NCI-H146 (cell line): Measurements from ENCODE around the gene APOBEC2.

Experiments
- DNase-seq: peaks from one replicate; lab custom pipeline; 2025; lab: John Stamatoyannopoulos, UW

APOBEC2 gene

DNA sequence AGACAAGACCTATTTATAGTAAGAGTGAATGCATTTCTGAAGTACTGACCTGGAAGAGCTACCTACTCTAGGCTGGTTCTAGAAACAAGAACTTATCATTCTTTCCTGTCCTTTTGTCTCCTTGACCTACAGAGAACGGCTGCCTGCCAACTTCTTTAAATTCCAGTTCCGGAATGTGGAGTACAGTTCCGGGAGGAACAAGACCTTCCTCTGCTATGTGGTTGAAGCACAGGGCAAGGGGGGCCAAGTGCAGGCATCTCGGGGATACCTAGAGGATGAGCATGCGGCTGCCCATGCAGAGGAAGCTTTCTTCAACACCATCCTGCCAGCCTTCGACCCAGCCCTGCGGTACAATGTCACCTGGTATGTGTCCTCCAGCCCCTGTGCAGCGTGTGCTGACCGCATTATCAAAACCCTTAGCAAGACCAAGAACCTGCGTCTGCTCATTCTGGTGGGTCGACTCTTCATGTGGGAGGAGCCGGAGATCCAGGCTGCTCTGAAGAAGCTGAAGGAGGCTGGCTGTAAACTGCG lies 8.3 kb downstream of the APOBEC2 start:
- DNase-seq: no peak

DNA sequence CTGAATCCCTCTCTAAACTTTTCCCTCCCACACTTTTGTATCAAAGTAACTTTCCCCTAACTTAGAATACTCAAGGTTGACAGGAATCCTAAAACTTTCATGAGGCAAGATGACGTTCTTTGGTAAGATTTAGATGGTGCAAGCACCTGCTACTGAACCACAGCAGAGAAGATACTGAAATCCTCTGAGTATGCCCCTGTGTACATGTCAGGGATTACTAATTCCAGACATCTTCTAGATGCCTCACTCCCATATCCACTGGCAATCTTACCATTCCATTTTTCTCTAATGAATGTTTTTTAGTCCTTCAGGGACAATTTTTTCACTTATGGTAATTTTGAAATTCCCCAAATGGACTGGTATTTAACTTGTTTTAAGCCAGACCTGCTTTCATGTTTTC lies 9.1 kb downstream of the APOBEC2 start:
- DNase-seq: no peak

DNA sequence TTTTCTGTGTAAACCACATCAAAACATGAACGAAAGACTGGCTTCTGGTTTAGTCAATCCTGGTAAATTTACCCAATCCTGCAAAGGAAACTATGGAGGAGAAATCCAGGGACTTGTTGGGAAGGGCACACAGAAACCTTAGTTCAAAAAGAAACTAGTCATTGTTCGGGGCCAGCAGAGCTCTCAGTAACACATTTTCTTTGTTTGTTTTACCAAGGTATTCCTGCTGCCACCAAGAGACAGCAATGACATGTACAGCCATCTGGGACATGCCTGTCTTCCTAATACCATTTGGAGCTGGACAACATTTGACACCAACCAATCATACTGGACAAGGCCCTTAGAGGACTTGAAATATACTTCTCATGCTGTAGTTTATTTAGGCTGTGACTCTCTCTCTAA lies 10.9 kb downstream of the APOBEC2 start:
- DNase-seq: no peak

DNA sequence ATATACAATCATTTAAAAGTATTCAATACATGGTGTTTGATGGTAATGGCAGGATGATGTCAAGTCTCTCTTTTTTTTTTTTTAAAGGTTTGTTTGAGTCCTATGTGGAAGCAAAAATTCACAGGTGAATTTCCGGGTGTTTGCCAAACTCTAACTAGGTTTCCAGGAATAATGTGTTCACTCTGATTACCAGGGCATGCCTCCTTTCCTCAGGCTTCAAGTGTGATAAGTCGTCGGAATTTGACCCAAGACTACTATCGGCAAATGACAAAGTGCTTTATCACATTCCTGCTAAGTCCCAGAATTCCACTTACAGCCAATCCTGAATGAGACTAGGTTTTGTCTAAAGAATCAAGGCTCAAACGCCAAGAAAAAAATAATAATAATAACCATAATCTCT lies 11.8 kb downstream of the APOBEC2 start:
- no peak for DNase-seq

DNA sequence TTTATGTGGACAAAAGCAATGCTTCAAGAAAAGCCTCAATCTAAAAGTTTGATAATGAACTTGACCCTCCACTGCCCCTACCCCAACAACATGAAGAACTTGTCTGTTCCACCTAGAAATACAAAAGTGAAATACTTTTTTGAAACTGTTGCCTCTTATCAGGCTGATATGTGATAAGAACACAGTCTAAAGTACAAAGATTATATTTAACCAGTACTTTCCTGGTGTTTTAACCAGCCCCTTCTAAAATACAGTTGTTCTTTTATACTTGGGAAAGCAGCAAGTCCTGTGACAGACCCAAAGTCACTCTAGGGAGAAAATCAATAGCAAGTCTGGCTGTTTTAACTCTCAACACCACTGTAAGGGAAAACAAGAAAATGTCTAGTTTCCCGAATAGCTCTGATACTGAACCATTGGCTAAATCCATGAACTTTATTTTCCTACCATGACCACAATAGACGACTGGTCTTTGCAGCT lies 12.6 kb downstream of the APOBEC2 start:
- DNase-seq: no peak

DNA sequence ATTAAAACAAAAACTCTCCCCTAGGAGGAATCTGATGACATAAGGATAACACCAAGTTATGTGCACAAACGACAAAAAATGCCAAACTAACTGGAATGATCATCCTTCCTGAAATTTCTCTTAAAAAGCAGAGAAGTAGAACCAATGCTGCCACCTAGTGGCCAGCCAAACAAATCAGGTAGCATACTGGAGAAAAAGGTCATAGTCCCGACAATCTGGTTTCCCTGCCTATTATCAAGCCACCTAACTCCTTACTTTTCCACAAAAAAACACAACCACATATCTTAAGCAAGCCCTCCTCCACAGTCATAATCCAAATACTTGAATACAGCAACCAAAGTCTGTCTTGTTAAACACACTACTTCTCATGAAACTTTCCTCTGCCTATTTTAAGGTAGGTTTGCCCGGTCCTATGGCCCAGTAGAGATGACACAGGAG lies 13.9 kb downstream of the APOBEC2 start:
- peak; percentile 84 for DNase-seq

DNA sequence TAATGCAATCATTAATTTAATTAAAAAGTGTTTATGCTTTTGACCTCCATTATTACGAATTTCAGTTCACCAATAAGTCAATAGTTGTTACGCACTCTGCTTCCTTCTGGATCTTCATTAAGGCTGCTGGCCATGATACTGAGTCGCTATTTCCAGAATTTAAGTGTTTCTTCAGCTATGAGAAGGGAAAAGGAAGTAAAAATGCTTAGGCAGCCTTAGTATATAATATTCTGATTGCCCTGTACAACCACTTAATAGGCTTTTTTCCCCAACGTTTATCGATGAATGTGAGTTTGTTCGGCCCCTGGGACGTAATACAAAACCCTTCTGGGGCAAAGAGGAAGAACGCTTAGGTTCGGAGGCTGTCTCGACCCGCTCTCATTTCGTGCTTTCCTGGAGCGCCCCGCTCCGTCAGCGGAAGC lies 18.5 kb downstream of the APOBEC2 start:
- no peak for DNase-seq

DNA sequence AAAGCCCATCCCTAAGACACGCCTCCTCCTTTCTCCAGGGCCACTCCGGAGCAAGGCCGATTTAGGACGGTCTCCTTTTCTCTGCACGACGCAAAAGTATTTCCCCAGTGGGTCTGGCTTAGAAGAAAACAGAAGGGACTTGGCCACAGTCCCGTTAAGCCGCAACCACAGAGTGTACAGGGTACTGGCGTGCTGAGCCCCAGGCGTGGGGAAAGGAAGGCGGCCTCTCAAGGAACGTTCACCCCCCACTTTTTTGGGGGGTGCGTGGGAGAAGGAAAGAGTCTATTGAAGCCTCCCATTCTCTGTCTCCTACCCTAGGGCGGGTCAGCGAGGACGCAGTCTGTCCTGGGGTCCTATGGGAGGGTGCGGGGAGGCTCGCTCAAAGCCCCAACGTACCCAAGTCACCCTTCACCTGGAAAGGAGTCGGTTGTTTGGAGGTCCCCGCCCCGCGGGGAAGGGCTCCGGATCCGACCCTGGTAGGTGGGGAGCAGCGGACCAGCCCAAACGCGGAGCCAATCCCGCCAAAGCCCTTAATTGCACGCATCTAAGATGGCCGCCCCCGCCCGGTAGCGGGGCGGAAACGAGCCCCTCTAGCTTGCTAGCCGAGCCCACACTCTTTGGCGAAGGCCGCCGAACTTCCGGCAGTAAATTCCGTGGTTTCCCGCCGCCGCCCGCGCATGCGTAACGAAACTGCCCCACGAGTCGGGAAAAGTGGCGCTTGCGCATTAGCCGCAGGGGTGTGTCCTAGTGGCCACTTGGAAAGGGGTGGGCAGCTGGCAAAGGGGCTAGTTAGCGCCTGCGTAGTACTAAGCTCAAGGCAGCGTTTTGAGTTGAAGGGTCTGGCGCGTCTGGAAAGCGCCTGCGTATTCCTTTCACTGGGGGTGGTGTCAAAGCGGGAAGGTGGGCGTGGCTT lies 19.2 kb downstream of the APOBEC2 start, which contains the start of gene OARD1:
Gene OARD1, minus strand, starts transcription at position 434 of the 913 bp plus-strand sequence. CDS start 722 bp downstream, outside the sequence.
- peak; percentile 100 for DNase-seq

DNA sequence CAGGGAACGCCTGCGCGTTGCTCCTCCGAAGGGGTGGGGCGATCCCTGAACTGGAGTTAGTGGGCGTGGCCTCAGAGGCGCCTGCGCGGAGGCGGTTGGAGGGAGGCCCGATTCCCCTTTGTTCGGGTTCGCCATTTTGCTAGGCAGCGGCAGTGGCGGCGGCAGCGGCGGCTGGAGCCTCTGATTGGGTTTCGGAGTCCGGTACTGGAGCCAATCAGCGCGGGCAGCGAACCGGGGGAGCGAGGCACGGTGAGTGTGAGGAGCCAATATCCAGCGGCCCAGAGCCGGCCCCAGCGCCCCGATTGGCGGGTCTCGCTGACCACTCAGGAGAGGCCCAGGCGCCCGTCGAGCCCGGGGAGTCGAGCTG lies 19.8 kb downstream of the APOBEC2 start, which contains the start of gene NFYA:
Gene NFYA, plus strand, starts transcription at position 139 of the 367 bp plus-strand sequence. CDS start 6,116 bp downstream, outside the sequence.
- DNase-seq: no peak

DNA sequence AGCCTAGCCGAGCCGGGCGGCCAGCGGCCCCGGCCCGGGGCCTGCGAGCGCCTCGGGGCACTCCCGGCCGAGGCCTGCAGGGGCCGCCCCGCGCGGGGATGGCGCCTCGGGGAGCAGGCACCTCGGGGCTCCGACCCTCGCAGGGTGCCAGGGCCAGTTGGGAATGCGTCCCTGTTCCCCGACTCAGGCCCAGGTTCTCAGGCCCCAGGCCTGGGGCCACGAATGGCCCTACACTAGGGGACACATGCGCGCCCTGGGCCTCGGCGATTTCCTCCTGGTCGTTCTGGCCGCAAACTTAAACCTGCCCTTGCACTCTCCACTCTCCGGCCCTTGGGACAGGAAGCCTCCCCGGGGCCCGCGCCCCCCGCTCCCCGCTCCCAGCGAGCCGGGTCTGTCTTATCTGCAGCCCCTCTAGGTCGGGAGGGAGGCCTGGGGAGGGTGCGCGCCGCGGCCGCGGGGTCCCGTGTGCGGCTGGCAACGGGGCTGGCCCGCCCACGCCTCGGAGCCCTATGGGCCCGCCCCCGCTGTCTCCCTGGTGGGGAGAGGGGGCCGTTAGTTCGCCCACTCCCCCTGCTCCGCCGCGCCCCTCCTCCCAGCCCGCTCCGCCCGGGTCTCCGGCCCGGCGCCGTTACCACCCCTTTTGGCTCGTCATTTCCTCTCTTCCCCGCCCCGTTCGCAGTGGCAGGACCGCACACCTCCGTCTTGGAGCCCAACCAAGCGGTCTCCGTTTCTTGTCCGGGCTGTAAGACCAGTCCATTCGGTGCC lies 20.4 kb downstream of the APOBEC2 start:
- DNase-seq: peak; percentile 92

DNA sequence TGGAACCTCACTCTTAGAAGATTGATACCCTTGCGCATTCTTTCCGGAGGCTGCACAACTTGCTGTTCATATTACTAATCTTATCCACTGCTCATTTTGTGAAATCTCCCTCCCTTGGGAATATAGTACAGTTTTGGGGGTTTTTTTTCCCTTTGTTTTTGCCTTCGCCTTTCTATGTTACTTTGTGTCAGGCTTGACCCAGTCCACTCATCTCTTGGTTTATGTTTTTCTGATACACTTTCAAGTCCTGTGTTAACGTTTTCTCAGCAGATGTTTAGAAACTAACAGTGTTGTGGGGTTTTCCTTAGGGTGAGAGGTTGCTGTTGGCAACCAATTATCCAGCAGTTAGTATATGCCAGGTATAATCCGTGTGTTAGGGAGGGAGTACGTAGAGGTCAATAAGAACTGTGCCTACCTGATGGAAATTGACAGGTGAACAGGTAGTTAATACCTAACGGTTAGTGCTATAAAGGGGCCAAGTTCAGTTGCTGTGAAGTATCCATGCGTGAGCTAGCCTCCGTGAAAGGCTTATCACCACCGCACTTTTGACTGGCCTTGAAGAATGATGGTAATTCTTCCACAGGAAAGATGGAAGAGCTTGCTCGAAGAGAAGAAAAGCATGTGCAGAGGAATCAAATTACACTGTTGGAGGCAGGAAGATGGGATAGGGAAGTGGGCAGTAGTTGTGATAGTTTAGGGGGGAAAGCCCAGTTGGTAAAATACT lies 21.1 kb downstream of the APOBEC2 start:
- peak; percentile 39 for DNase-seq

DNA sequence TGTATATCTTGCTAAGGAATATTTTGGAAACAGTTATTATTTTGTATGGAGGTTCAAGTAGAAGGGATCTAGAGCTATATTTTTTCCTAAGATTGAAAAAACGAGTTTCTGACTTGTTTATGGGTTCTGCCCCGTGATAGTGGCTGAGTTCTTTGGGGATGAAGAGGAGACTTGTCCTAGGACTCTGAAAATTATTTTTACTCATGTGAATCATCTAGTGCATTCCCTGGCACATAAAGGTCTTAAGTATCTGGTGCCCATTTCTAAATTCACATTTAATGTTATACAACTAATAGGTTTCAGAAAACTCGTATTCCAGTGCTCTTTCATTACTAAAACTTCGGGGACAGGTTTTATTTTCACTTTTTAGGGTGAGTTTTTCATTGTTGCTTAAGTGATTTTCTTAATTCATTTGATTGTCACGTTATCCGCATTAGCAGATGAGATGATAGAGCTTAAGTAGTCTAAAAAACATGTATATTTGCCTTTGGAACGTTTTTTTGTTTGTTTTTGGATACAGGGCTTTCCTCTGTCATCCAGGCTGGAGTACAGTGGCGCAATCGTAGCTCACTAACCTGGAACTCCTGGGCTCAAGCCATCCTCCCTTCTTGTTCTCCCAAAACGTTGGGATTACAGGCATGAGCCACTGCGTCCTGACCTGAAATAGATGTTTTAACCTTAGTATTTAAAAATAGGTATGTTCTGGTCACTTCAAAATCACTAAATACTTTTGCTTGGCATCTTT lies 21.9 kb downstream of the APOBEC2 start:
- DNase-seq: no peak

DNA sequence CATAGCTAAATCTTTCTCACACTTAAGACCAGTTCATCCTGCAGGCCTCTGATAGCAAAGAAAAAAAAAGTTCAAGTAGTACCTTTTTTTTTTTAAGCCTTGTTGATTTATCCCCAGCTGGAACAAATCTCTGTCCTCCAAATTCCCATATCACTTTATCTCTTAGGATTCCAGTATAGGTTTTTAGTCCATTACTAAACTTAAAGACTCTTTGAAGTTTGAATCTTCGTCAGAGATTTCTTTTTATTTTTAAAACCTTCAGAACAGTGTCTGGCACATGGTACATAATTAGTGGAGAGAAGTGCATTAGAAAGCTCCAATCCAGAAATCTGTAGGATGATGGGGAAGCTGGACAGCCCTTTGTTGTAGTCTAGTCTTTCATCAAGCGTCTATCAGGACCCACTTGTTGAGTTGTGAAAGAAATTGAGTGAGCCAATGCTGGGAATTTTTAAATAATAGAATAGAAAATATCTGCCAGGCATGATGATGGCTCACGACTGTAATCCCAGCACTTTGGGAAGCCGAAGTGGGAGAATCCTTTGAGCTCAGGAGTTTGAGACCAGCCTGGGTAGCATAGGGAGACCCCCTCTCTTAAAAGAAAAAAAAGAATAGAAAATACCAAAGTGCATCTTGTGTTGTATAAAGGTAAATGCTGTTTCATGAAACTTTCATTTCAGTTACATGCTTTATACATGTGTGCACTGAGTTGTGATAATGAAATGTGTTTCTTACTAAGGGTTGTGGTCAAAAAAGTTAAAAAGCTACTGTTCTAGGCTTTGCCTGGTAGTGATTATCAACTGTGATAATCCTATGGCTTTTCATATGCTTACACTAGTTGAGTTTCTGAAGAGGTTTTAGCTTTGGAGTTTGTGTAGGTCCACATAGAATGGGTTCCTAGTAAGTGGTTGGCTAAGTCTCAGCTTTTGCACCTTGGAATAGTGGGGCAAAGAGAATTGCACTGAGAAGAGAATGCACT lies 22.9 kb downstream of the APOBEC2 start:
- DNase-seq: no peak

DNA sequence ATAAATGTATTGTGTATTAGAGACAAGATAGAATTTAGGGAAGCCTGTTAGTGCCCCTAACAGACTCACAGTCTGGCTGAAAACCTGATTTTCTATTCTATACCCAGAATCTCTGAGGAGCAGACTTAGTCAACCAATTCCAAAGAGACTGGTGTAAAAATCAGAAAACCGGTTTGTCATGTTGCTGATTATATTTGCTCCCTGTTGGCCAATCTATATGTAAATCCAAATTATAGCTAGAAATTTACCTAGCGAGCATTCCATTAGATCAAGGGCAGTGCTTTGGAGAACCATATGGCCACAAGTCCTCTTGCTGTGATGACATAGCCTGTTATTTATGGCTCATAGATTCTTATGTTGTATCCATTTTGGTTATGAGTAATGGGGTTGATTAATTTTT lies 24.5 kb downstream of the APOBEC2 start:
- no peak for DNase-seq

DNA sequence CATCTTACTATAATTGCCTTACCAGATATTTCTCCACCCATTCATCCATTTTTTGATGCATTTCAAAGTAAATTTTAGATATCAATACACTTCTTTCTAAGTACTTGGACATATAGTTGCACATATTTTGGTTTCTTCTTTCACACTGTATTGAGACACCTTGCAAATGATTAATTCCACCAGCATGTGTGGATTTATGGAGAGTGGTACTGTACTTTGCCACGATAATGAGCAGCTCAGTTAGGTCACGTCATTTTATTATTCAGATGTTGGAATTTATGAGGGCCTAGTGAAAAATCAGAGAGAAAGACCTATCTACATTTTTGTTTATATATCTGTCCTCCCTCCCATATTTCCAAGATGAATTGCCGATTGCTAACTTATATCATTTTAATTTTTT lies 25.1 kb downstream of the APOBEC2 start:
- DNase-seq: no peak

DNA sequence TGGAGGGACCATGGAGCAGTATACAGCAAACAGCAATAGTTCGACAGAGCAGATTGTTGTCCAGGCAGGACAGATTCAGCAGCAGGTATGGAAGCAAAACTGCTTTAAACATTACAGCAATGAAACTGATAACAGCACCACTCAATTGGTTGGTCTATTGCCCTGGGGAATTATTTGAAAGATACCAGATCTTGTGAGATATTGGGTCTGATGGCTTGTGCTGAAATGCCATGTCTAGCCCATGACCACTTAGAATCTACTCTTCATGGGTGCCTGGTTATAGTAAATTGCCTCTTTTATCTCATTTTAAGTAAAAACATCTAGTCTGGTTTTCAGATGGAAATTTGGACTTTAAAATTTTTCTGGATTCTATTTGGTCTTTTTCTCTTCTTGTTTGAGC lies 26.1 kb downstream of the APOBEC2 start:
- no peak for DNase-seq

DNA sequence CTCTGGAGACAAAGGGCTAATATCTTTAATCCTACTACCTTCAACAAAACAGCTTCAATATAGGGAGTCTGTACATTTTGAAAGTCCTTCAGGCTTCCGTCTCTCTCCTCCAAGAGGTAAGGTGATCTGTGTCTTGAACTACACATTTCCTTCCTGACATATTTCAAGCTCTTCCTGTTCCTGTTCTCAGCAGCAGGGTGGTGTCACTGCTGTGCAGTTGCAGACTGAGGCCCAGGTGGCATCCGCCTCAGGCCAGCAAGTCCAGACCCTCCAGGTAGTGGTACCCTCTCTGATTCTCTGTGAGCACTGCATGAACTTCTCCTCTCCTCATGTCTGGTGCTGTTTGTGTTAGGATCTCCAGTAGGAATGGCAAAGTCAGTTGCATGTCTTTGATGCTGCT lies 27.6 kb downstream of the APOBEC2 start:
- DNase-seq: no peak

DNA sequence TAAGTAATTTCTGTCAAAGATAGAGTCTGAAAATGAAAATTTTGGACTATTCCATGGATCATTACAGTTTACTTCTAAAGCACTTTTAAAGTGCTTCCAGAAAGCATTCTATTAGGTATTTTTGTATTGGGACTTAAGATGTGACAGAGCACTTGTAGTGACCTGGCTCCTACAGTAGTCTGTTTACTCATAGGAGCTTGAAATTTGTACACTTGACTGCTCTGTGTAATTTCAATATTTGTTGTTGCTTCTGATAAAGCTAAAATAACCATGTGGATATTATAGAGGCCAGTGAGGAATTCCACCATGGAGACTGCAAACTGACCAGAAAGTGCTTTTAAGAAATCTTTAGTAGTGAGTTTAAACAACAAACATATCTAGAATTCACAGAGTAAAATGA lies 30.1 kb downstream of the APOBEC2 start:
- DNase-seq: no peak

DNA sequence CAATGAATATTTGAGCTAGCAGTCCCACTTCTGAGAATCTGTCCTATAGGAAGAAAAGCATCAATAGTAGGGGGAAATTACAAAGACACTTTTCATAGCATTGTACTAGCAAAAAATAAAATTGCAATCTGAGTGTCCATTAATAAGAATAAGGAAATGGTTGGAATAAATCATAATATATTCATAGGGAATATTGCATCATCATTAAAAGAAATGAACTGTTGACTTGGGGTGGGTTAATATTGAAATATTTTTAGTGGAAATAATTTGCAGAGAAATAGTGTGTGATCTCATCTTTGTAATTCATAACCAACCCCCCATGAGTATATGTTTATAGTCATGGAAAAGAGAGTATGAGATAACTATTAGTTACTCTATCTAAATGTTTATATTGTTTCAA lies 32.2 kb downstream of the APOBEC2 start:
- DNase-seq: no peak

DNA sequence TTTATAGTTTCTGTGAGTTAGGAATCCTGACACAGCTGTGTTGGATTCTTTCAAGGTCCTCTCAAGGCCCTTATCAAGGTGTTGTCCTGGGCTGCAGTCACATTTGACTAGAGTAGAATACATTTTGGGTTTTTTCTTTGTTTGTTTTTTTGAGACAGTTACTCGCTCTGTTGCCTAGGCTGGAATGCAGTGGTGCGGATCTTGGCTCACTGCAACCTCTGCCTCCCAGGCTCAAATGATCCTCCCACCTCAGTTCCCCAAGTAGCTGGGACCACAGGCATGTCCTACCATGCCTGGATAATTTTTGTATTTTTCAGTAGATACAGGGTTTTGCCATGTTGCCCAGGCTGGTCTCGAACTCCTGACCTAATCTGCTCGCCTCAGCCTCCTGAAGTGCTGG lies 35.4 kb downstream of the APOBEC2 start:
- DNase-seq: no peak
